KOPT-K1 (cell line): ENCODE results near the gene TSC2.

ENCODE experiments used
- H3K27ac ChIP-seq: fragments of 200-600 bp; sonication (generic); 2 replicates; pipeline ENCODE4 v1.5.1; 2016; ENCODE audit warnings: antibody characterized with exemption, mild to moderate bottlenecking, low read depth, low read length; ENCODE audit not compliant: poor library complexity, severe bottlenecking
- H3K36me3 ChIP-seq: fragments of 200-600 bp; sonication (generic); 2 replicates; pipeline ENCODE4 v1.5.1; 2017; ENCODE audit warnings: antibody characterized with exemption, mild to moderate bottlenecking, low read length, moderate library complexity; ENCODE audit not compliant: insufficient read depth
- H3K9me3 ChIP-seq: fragments of 200-600 bp; sonication (generic); 2 replicates; pipeline ENCODE4 v1.5.1; 2017; ENCODE audit warnings: antibody characterized with exemption, low read length, mild to moderate bottlenecking; ENCODE audit not compliant: insufficient read depth, poor library complexity, severe bottlenecking

Gene TSC2

GRCh38 chr16:2077696-2078095 is 29.9 kb downstream of the TSC2 start:
- Histone ChIP-seq H3K9me3 (no peaks in the 10 kb centered on the region), H3K36me3 (peaks cover 48% of the 10 kb centered on the region; the same call in 1 of the 2 replicates), H3K27ac (no peak overlapping the region)

DNA sequence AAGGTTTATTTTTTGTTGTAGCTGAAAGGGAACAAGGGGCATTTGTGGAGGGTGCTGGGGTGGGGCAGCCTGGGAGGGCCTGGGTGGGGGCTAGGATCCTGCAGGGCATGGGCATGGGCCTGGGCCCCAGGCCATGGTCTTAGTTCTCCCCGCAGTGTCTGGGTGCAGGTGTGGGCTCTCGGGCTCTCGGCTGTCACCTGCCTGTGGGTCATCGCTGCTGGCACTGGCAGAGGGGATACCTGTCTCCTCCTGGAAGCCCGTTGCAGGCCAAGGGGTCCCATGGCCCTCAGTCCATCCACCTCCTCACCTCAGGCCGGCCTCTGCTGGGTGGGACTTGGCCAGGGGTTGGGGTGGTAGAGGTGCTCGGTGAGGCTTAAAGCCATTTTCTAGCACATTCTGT is 30.3 kb downstream of the TSC2 start:
- Histone ChIP-seq H3K36me3 (peaks cover 46% of the 10 kb centered on the region; the same call in 1 of the 2 replicates), H3K9me3 (no peaks in the 10 kb centered on the region), H3K27ac (no peak overlapping the region)

- Histone ChIP-seq H3K36me3 (peaks cover 46% of the 10 kb centered on the region), H3K9me3 (no peaks in the 10 kb centered on the region), H3K27ac (no peak overlapping the region)
Measured at GRCh38 chr16:2078691-2079090, 30.9 kb downstream of the TSC2 start.

- no peak overlapping the region for H3K27ac ChIP-seq
- peaks cover 46% of the 10 kb centered on the region for H3K36me3 ChIP-seq
- H3K9me3 ChIP-seq: no peaks in the 10 kb centered on the region
Measured at GRCh38 chr16:2079311-2079800, 31.6 kb downstream of the TSC2 start.

DNA sequence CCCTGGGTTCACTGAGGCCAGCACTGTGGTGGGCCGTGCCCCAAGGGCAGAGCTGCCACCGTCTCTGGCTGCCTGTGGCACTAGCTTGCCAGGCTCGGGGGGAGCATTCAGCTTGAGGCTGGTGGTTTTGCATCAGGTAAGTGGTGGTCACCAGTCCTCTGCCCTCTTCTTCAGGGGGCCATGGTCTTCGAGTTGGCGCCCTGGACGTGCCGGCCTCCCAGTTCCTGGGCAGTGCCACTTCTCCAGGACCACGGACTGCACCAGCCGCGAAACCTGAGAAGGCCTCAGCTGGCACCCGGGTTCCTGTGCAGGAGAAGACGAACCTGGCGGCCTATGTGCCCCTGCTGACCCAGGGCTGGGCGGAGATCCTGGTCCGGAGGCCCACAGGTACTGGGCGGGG is 32.2 kb downstream of the TSC2 start:
- Histone ChIP-seq H3K9me3 (no peaks in the 10 kb centered on the region), H3K27ac (no peak overlapping the region), H3K36me3 (peaks cover 49% of the 10 kb centered on the region)

DNA sequence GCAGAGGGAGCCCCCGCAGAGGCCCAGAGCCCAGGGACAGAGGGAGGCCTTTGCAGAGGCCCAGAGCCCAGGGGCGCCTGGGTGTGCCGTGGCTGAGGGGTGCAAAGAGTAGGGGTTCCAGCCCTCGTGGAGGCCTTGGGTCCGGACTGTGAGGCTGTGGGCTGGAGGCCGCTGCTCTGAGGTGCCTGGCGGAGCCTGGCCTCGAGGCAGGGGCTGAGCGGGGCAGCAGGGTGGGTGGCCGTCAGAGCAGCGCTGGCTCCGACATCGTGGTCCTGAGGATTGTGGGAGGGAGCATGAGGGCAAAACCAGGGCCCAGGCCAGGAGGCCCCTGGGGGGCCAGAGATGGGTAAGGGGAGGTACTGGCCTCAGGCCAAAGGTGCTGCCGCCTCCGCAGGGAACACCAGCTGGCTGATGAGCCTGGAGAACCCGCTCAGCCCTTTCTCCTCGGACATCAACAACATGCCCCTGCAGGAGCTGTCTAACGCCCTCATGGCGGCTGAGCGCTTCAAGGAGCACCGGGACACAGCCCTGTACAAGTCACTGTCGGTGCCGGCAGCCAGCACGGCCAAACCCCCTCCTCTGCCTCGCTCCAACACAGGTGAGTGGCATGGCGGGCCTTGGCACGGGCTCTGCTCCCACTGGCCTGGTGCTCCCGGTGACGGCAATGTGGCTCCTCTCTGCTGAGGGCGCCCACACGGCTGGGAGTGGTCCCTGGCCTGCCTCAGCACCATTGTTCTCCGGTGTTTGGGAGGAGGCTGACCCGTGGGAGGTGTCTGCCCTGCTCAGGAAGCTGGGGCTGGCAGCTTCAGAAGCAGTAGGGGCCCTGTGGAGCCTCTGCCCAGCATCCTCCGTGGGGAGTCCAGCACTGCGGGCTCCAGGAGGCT is 33.7 kb downstream of the TSC2 start:
- no peak overlapping the region for H3K27ac ChIP-seq
- H3K9me3 ChIP-seq: no peaks in the 10 kb centered on the region
- peaks cover 51% of the 10 kb centered on the region for H3K36me3 ChIP-seq

DNA sequence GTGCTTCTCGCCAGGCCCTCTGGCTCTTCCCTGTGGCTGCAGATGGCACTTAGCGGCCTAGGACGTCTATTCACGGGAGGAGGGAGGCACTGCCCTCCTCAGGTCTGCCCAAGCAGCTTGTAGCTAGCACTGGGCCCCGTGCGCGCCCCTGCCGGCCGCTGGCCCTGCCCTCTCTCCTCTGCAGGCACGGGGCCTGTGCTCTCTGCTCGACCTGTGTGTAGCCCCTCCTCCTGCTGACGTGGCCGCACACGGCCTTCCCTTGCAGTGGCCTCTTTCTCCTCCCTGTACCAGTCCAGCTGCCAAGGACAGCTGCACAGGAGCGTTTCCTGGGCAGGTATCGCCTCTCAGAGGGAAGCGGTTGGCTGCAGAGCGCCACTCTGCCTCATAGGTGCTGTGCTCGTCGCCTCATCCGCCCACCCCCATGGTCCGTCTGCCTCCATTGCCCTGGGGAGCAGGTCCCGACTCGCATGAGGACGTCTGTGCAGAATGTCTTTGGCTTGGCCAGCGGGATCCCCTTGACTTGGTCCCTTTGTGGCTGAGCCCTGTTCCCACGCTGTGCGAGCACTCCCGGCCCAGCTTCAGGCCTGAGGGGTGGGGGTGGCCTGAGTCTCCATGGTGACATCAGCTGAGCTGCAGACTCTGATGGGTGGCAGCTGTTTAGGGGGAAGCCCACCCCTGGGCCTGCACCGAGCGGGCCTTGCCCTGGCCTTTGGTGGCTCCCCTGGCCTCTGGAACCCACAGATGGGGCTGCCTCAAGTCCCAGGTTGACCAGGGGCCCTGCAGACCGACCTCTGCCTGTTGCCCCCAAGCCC is 34.6 kb downstream of the TSC2 start:
- peaks cover 54% of the 10 kb centered on the region for H3K36me3 ChIP-seq
- no peaks in the 10 kb centered on the region for H3K9me3 ChIP-seq
- H3K27ac ChIP-seq: no peak overlapping the region

- peaks cover 60% of the 10 kb centered on the region for H3K36me3 ChIP-seq
- no peaks in the 10 kb centered on the region for H3K9me3 ChIP-seq
- H3K27ac ChIP-seq: peak overlapping the region; percentile 18
Measured at GRCh38 chr16:2082983-2083364, 35.2 kb downstream of the TSC2 start.

DNA sequence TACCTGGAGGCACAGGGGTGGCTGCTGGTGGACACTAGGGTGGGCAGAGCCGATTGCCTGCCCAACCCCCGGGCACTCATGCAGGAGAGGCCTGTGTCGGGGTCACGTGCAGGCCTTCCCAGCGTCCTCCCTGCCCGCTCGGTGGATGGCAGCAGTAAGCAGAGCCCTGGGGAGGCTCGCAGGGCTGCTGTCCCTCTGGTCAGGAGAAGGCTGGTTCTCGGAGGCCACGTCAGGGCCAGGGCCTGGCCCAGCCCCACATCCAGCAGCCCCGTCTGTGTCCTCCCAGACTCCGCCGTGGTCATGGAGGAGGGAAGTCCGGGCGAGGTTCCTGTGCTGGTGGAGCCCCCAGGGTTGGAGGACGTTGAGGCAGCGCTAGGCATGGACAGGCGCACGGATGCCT is 35.6 kb downstream of the TSC2 start:
- peaks cover 65% of the 10 kb centered on the region for H3K36me3 ChIP-seq
- peak overlapping the region; percentile 18 for H3K27ac ChIP-seq
- H3K9me3 ChIP-seq: no peaks in the 10 kb centered on the region

DNA sequence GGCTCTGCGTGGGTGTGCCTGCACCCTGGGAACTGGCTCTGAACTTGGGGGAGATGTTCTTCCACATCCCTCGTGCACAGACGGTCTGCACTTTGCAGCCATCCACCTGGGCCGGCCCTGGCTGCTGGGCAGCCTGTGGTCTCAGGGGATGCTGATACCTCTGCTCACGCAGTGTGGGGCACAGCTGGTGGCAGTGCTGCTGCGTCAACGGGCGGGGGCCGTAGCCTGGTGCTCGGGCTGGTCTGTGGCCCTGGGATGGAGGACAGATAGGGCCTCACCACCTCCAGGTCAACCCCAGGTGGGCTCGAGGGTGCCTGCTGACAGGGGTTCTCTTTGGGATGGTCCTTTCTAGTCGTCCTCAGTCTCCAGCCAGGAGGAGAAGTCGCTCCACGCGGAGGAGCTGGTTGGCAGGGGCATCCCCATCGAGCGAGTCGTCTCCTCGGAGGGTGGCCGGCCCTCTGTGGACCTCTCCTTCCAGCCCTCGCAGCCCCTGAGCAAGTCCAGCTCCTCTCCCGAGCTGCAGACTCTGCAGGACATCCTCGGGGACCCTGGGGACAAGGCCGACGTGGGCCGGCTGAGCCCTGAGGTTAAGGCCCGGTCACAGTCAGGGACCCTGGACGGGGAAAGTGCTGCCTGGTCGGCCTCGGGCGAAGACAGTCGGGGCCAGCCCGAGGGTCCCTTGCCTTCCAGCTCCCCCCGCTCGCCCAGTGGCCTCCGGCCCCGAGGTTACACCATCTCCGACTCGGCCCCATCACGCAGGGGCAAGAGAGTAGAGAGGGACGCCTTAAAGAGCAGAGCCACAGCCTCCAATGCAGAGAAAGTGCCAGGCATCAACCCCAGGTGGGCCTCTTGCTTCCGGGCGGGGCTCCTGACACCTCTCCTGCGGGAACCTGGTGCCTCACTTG is 36.3 kb downstream of the TSC2 start:
- H3K36me3 ChIP-seq: peaks cover 69% of the 10 kb centered on the region
- peak overlapping the region; percentile 18 for H3K27ac ChIP-seq
- no peaks in the 10 kb centered on the region for H3K9me3 ChIP-seq

GRCh38 chr16:2084895-2085625 is 37.3 kb downstream of the TSC2 start:
- Histone ChIP-seq H3K27ac (no peak overlapping the region), H3K9me3 (no peaks in the 10 kb centered on the region), H3K36me3 (peaks cover 78% of the 10 kb centered on the region)

GRCh38 chr16:2085669-2086068 is 37.9 kb downstream of the TSC2 start:
- Histone ChIP-seq H3K27ac (no peak overlapping the region), H3K9me3 (no peaks in the 10 kb centered on the region), H3K36me3 (peaks cover 84% of the 10 kb centered on the region)

GRCh38 chr16:2086106-2086742 is 38.4 kb downstream of the TSC2 start:
- Histone ChIP-seq H3K27ac (no peak overlapping the region), H3K36me3 (peaks cover 85% of the 10 kb centered on the region)

More at GRCh38 chr16:2086106-2086742, 38.4 kb downstream of the TSC2 start:
- H3K9me3 ChIP-seq: no peaks in the 10 kb centered on the region
